CD4-positive, alpha-beta T cell treated with Interleukin-15 for 4 hours (primary cell): ENCODE data around the gene TXNRD3.

ENCODE experiments used
- DNase-seq: peaks from one replicate; pipeline ENCODE4 v3.0.0-alpha.2; 2020; ENCODE audit warnings: low spot score

The TXNRD3 gene

GRCh38 chr3:126582311-126582710 lies 72.6 kb downstream of the TXNRD3 start:
- DNase-seq, result no peak

GRCh38 chr3:126581569-126581968 lies 73.4 kb downstream of the TXNRD3 start:
- no peak for DNase-seq

- no peak for DNase-seq
Observed at GRCh38 chr3:126580746-126581145, 74.2 kb downstream of the TXNRD3 start.

GRCh38 chr3:126578702-126579101 lies 76.2 kb downstream of the TXNRD3 start:
- DNase-seq, result no peak

- no peak for DNase-seq
Observed at GRCh38 chr3:126577261-126577660, 77.7 kb downstream of the TXNRD3 start.

- DNase-seq, result no peak
Observed at GRCh38 chr3:126573492-126574117, 81.3 kb downstream of the TXNRD3 start.

- no peak for DNase-seq
Observed at GRCh38 chr3:126571078-126571477, 83.8 kb downstream of the TXNRD3 start.

GRCh38 chr3:126570103-126570541 lies 84.8 kb downstream of the TXNRD3 start:
- no peak for DNase-seq

GRCh38 chr3:126569390-126569975 lies 85.4 kb downstream of the TXNRD3 start:
- DNase-seq, result no peak

GRCh38 chr3:126568776-126569342 lies 86.1 kb downstream of the TXNRD3 start:
- no peak for DNase-seq

- no peak for DNase-seq
Observed at GRCh38 chr3:126567696-126568438, 87.1 kb downstream of the TXNRD3 start.

GRCh38 chr3:126562737-126563276 lies 92.1 kb downstream of the TXNRD3 start:
- no peak for DNase-seq

GRCh38 chr3:126558336-126559071 lies 96.4 kb downstream of the TXNRD3 start, which contains the start of gene C3orf22:
TSS of gene C3orf22 (minus strand) at chr3:126558932. CDS start at chr3:126553390, 5,542 bp downstream.
- no peak for DNase-seq

GRCh38 chr3:126557761-126558160 lies 97.2 kb downstream of the TXNRD3 start:
- no peak for DNase-seq

- DNase-seq, result no peak
Observed at GRCh38 chr3:126557415-126557745, 97.5 kb downstream of the TXNRD3 start.
